OCI-LY1 (cell line): Measurements from ENCODE around the gene VTI1A.

ENCODE experiments used
- CTCF ChIP-seq: fragments of 200-600 bp; sonication (generic), shearing (Covaris generic); IDR thresholded peaks from 2 replicates; pipeline ENCODE4 v1.5.1; 2017; ENCODE audit warnings: mild to moderate bottlenecking, antibody characterized with exemption, low read length, moderate library complexity, mixed read lengths
- EZH2 ChIP-seq: fragments of 200-600 bp; sonication (generic), shearing (Covaris generic); IDR thresholded peaks from 2 replicates; pipeline ENCODE4 v1.8.0; 2017; ENCODE audit warnings: borderline replicate concordance, mixed run types, mild to moderate bottlenecking, antibody characterized with exemption, low read length, moderate library complexity, mixed read lengths

- peak; percentile 31; the same call in 1 of the 2 replicates for TF ChIP-seq CTCF
- TF ChIP-seq EZH2: no peak
Observed at GRCh38 chr10:112446855-112447619, at the start of gene VTI1A, which contains the start of gene ZDHHC6.
